ENCODE measurements around the gene PPBP. TPM values are rescaled to one million over a fixed set of nuclear protein-coding genes. Genes with fewer than 3 reads are reported as not detected.

Gene PPBP
- total and polyA plus RNA-seq, 3 experiments from 2014 or later: not detected

GRCh38 chr4:74021601-74022000 is 33.6 kb upstream of the PPBP start:
- CTCF ChIA-PET: no interaction called here
- H3K4me1 Mint-ChIP-seq: peaks cover 0 to 15% (median 9%) of the 10 kb centered on the region in 3 donors

GRCh38 chr4:74018771-74019170 is 30.8 kb upstream of the PPBP start:
- POLR2A ChIA-PET: no interaction called here
- DNase-seq: no peak

More at GRCh38 chr4:74021601-74022000, 33.6 kb upstream of the PPBP start:
- POLR2A ChIA-PET: no interaction called here
- Histone ChIP-seq H3K36me3 (ENCODE audit: insufficient read depth, low read length) (no peaks in the 10 kb centered on the region), H3K4me3 (ENCODE audit: low read length) (no peak overlapping the region), H3K4me1 (ENCODE audit: insufficient read depth, low read length) (no peaks in the 10 kb centered on the region), H3K27me3 (ENCODE audit: insufficient read depth, low read length, poor library complexity, severe bottlenecking) (no peaks in the 10 kb centered on the region), H3K9me3 (ENCODE audit: low read length) (no peaks in the 10 kb centered on the region), H3K27ac (ENCODE audit: low read depth, low read length) (no peak overlapping the region)
- H3K4me3 Mint-ChIP-seq: no peak overlapping the region
- H3K36me3 Mint-ChIP-seq: no peaks in the 10 kb centered on the region
- peaks cover 0 to 5% (median 2%) of the 10 kb centered on the region in 5 donors for H3K9me3 Mint-ChIP-seq
- H3K27ac Mint-ChIP-seq: no peak overlapping the region
- no peak for DNase-seq
- H3K27me3 Mint-ChIP-seq: peaks cover 0 to 3% of the 10 kb centered on the region in 2 donors

GRCh38 chr4:74018116-74018515 is 30.1 kb upstream of the PPBP start:
- Mint-ChIP-seq H3K36me3 (no peaks in the 10 kb centered on the region), H3K9me3 (peaks cover 0 to 3% (median 0%) of the 10 kb centered on the region in 5 donors)

More at GRCh38 chr4:74018771-74019170, 30.8 kb upstream of the PPBP start:
- Mint-ChIP-seq H3K27me3 (peaks cover 0 to 3% of the 10 kb centered on the region in 2 donors), H3K36me3 (no peaks in the 10 kb centered on the region), H3K4me1 (peaks cover 0 to 23% (median 19%) of the 10 kb centered on the region in 3 donors), H3K9me3 (peaks cover 0 to 3% (median 0%) of the 10 kb centered on the region in 5 donors), H3K27ac (no peak overlapping the region), H3K4me3 (no peak overlapping the region)
- Histone ChIP-seq H3K4me3 (ENCODE audit: low read length) (no peak overlapping the region), H3K4me1 (ENCODE audit: insufficient read depth, low read length) (no peaks in the 10 kb centered on the region), H3K36me3 (ENCODE audit: insufficient read depth, low read length) (no peaks in the 10 kb centered on the region), H3K27me3 (ENCODE audit: insufficient read depth, low read length, poor library complexity, severe bottlenecking) (no peaks in the 10 kb centered on the region), H3K27ac (ENCODE audit: low read depth, low read length) (no peak overlapping the region), H3K9me3 (ENCODE audit: low read length) (no peaks in the 10 kb centered on the region)
- CTCF ChIA-PET: no interaction called here

GRCh38 chr4:74016068-74016467 is 28.1 kb upstream of the PPBP start:
- H3K27ac Mint-ChIP-seq: no peak overlapping the region
- CTCF ChIA-PET: interaction anchor here (1.1 to 1.4 kb wide), 2 partner anchors 23 to 35 kb away, joined by 3 to 4 read pairs; partner anchors contain the start of gene CXCL3

More at GRCh38 chr4:74018116-74018515, 30.1 kb upstream of the PPBP start:
- no peaks in the 10 kb centered on the region for H3K4me1 ChIP-seq (ENCODE audit: insufficient read depth, low read length)
- H3K9me3 ChIP-seq (ENCODE audit: low read length): no peaks in the 10 kb centered on the region
- no peaks in the 10 kb centered on the region for H3K27me3 ChIP-seq (ENCODE audit: insufficient read depth, low read length, poor library complexity, severe bottlenecking)
- ChIA-PET CTCF (no interaction called here), POLR2A (no interaction called here)
- no peak overlapping the region for H3K4me3 Mint-ChIP-seq
- no peak for DNase-seq
- H3K27ac ChIP-seq (ENCODE audit: low read depth, low read length): no peak overlapping the region
- no peak overlapping the region for H3K27ac Mint-ChIP-seq
- peaks cover 0 to 3% of the 10 kb centered on the region in 2 donors for H3K27me3 Mint-ChIP-seq
- H3K4me1 Mint-ChIP-seq: peaks cover 0 to 23% (median 19%) of the 10 kb centered on the region in 3 donors
- H3K4me3 ChIP-seq (ENCODE audit: low read length): no peak overlapping the region
- no peaks in the 10 kb centered on the region for H3K36me3 ChIP-seq (ENCODE audit: insufficient read depth, low read length)

GRCh38 chr4:74015126-74015780 is 27.3 kb upstream of the PPBP start:
- no peaks in the 10 kb centered on the region for H3K9me3 ChIP-seq (ENCODE audit: low read length)
- no peaks in the 10 kb centered on the region for H3K4me1 ChIP-seq (ENCODE audit: insufficient read depth, low read length)
- no peaks in the 10 kb centered on the region for H3K27me3 ChIP-seq (ENCODE audit: insufficient read depth, low read length, poor library complexity, severe bottlenecking)
- no peak for DNase-seq
- no peak overlapping the region for H3K4me3 ChIP-seq (ENCODE audit: low read length)
- H3K36me3 Mint-ChIP-seq: no peaks in the 10 kb centered on the region
- peaks cover 0 to 3% of the 10 kb centered on the region in 2 donors for H3K27me3 Mint-ChIP-seq
- ChIA-PET POLR2A (no interaction called here), CTCF (no interaction called here)
- H3K4me1 Mint-ChIP-seq: peaks cover 0 to 23% (median 19%) of the 10 kb centered on the region in 3 donors
- peaks cover 0 to 6% (median 2%) of the 10 kb centered on the region in 5 donors for H3K9me3 Mint-ChIP-seq
- no peaks in the 10 kb centered on the region for H3K36me3 ChIP-seq (ENCODE audit: insufficient read depth, low read length)
- H3K27ac Mint-ChIP-seq: peak overlapping the region in 1 of 8 donors; percentile 43
- H3K27ac ChIP-seq (ENCODE audit: low read depth, low read length): no peak overlapping the region
- no peak overlapping the region for H3K4me3 Mint-ChIP-seq

More at GRCh38 chr4:74016068-74016467, 28.1 kb upstream of the PPBP start:
- no peaks in the 10 kb centered on the region for H3K9me3 ChIP-seq (ENCODE audit: low read length)
- DNase-seq: no peak
- H3K27me3 Mint-ChIP-seq: peaks cover 0 to 3% of the 10 kb centered on the region in 2 donors
- H3K4me3 Mint-ChIP-seq: no peak overlapping the region
- H3K4me3 ChIP-seq (ENCODE audit: low read length): no peak overlapping the region
- H3K36me3 Mint-ChIP-seq: no peaks in the 10 kb centered on the region
- peaks cover 0 to 3% (median 0%) of the 10 kb centered on the region in 5 donors for H3K9me3 Mint-ChIP-seq
- POLR2A ChIA-PET: no interaction called here
- H3K4me1 Mint-ChIP-seq: peaks cover 0 to 23% (median 19%) of the 10 kb centered on the region in 3 donors
- no peak overlapping the region for H3K27ac ChIP-seq (ENCODE audit: low read depth, low read length)
- no peaks in the 10 kb centered on the region for H3K4me1 ChIP-seq (ENCODE audit: insufficient read depth, low read length)
- H3K36me3 ChIP-seq (ENCODE audit: insufficient read depth, low read length): no peaks in the 10 kb centered on the region
- H3K27me3 ChIP-seq (ENCODE audit: insufficient read depth, low read length, poor library complexity, severe bottlenecking): no peaks in the 10 kb centered on the region

GRCh38 chr4:74014332-74014731 is 26.3 kb upstream of the PPBP start:
- Histone ChIP-seq H3K9me3 (ENCODE audit: low read length) (no peaks in the 10 kb centered on the region), H3K4me1 (ENCODE audit: insufficient read depth, low read length) (no peaks in the 10 kb centered on the region), H3K4me3 (ENCODE audit: low read length) (no peak overlapping the region), H3K36me3 (ENCODE audit: insufficient read depth, low read length) (no peaks in the 10 kb centered on the region), H3K27me3 (ENCODE audit: insufficient read depth, low read length, poor library complexity, severe bottlenecking) (no peaks in the 10 kb centered on the region), H3K27ac (ENCODE audit: low read depth, low read length) (no peak overlapping the region)
- ChIA-PET CTCF (no interaction called here), POLR2A (no interaction called here)
- Mint-ChIP-seq H3K4me3 (no peak overlapping the region), H3K27ac (no peak overlapping the region), H3K4me1 (peaks cover 0 to 23% (median 19%) of the 10 kb centered on the region in 3 donors), H3K36me3 (no peaks in the 10 kb centered on the region), H3K9me3 (peaks cover 0 to 6% (median 2%) of the 10 kb centered on the region in 5 donors), H3K27me3 (peaks cover 0 to 3% of the 10 kb centered on the region in 2 donors)
- DNase-seq: no peak

GRCh38 chr4:74013264-74013663 is 25.3 kb upstream of the PPBP start:
- DNase-seq: no peak

GRCh38 chr4:74012130-74012529 is 24.1 kb upstream of the PPBP start:
- H3K9me3 Mint-ChIP-seq: peaks cover 0 to 6% (median 0%) of the 10 kb centered on the region in 5 donors
- DNase-seq: no peak
- no peaks in the 10 kb centered on the region for H3K27me3 ChIP-seq (ENCODE audit: insufficient read depth, low read length, poor library complexity, severe bottlenecking)
- CTCF ChIA-PET: no interaction called here
- H3K4me1 ChIP-seq (ENCODE audit: insufficient read depth, low read length): no peaks in the 10 kb centered on the region
- peaks cover 0 to 14% (median 14%) of the 10 kb centered on the region in 3 donors for H3K4me1 Mint-ChIP-seq
- no peak overlapping the region for H3K4me3 Mint-ChIP-seq
- H3K27me3 Mint-ChIP-seq: peaks cover under 1 to 3% of the 10 kb centered on the region in 2 donors
- POLR2A ChIA-PET: no interaction called here
- H3K9me3 ChIP-seq (ENCODE audit: low read length): no peaks in the 10 kb centered on the region
- no peak overlapping the region for H3K27ac ChIP-seq (ENCODE audit: low read depth, low read length)
- no peaks in the 10 kb centered on the region for H3K36me3 ChIP-seq (ENCODE audit: insufficient read depth, low read length)
- H3K36me3 Mint-ChIP-seq: no peaks in the 10 kb centered on the region
- no peak overlapping the region for H3K4me3 ChIP-seq (ENCODE audit: low read length)
- no peak overlapping the region for H3K27ac Mint-ChIP-seq

More at GRCh38 chr4:74013264-74013663, 25.3 kb upstream of the PPBP start:
- ChIA-PET POLR2A (no interaction called here), CTCF (no interaction called here)
- H3K27ac Mint-ChIP-seq: no peak overlapping the region
- peaks cover 0 to 6% (median 2%) of the 10 kb centered on the region in 5 donors for H3K9me3 Mint-ChIP-seq
- H3K9me3 ChIP-seq (ENCODE audit: low read length): no peaks in the 10 kb centered on the region
- no peak overlapping the region for H3K4me3 Mint-ChIP-seq
- no peaks in the 10 kb centered on the region for H3K36me3 Mint-ChIP-seq
- H3K4me3 ChIP-seq (ENCODE audit: low read length): no peak overlapping the region
- H3K4me1 ChIP-seq (ENCODE audit: insufficient read depth, low read length): no peaks in the 10 kb centered on the region
- H3K27me3 ChIP-seq (ENCODE audit: insufficient read depth, low read length, poor library complexity, severe bottlenecking): no peaks in the 10 kb centered on the region
- no peaks in the 10 kb centered on the region for H3K36me3 ChIP-seq (ENCODE audit: insufficient read depth, low read length)
- H3K27me3 Mint-ChIP-seq: peaks cover 0 to 3% of the 10 kb centered on the region in 2 donors
- H3K4me1 Mint-ChIP-seq: peaks cover 0 to 23% (median 19%) of the 10 kb centered on the region in 3 donors
- no peak overlapping the region for H3K27ac ChIP-seq (ENCODE audit: low read depth, low read length)
